DMS153 treated with DMSO at 0.1 percent for 48 hours (cell line): ENCODE results near the gene CD93.

Source experiments
- DNase-seq: peaks from one replicate; lab custom pipeline; 2025; ENCODE audit not compliant: unreplicated experiment; lab: John Stamatoyannopoulos, UW

Gene CD93

DNA sequence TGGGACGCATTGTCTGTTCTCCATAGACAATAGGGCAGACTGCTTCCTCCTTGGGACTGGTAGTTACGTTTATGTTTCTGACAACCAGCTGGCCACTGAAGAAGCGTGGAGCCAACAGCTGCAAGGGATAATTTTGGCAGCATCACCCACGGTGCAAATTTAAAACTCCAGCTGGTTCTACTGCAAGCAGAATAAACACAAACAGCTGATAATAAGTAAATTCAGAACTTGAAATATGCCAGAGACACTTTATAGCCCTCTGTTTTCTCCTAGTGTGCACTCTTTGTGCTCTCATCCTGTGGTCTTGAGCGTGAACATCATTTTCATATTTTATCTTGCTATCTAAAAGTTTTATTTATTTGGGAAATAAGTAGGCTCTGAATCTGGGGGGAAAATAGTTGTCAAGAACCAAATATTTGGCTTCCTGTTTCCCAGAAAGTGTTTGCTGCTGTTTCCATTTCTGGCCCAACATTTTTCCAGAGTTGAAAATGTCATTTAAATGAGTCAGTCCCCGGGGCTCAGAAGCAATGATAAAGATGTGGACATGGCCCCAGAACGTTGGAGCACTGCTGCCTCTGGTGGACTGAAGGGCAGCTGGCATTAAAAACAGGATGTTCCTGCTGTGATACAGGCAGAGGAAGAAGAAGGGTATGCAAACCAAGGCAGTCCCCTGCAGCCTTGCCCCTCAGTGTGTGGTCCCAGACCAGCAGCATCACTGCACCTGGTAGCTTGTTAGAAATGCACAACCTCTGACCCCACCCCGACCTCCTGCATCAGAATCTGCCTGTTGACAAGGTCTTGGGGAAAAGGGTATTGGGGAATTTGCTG lies 24.2 kb downstream of the CD93 start:
- DNase-seq: no peak

DNA sequence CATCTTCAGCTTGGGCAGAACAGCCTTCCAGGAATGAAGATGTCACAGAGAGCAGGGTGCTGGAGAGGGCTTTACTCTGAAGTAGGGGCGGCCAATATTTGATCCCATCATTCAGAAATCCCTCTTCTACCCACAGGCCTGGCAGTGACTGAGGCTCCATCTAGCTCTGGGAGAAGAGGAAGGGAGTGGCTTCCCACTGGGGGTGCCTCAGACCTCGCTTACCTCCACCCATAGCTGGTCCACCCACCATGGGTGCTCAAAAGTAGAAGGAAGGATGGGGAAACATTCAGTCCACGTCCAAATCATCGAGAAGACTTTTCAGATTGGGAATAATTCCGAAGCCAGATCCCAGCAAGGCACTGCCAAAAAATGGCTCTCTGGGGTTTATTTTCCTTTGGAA lies 24.9 kb downstream of the CD93 start:
- no peak for DNase-seq

DNA sequence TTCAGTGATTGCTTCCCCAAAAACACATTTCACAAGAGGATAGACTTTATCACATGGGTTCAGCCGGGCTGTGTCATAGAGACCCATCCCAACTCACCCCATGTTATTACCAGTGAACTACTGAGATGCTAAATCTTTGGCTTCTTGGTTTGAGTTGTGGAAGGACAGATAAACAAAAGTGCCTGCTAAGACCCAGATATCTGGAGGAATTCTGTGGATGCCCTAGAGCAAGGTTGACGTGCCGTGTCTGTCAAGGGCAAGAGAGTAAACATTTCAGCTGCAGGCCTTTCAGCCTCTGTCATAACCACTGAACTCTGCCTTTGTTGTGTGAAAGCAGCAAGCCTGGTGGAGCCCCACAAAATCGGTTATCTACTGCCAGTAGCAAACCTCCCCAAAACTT lies 25.5 kb downstream of the CD93 start:
- DNase-seq: no peak

DNA sequence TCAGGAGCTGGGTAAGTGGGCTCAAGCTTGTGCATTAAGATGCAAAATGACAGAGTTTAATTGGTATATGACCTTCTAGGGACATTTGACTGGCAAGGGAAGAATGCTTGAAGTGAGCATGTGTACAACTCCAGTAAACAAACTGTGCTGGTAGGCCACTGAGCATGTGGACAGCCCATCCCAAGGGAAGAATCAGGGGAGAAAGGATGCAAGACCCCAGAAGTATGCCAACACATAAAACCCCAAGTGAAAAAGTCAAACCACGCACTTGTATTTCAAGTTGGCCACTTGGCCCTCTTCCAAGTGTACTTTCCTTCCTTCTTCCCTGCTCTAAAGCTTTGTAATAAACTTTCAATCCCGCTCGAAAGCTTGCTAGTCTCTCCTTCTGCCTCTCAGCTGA lies 26.3 kb downstream of the CD93 start:
- no peak for DNase-seq

DNA sequence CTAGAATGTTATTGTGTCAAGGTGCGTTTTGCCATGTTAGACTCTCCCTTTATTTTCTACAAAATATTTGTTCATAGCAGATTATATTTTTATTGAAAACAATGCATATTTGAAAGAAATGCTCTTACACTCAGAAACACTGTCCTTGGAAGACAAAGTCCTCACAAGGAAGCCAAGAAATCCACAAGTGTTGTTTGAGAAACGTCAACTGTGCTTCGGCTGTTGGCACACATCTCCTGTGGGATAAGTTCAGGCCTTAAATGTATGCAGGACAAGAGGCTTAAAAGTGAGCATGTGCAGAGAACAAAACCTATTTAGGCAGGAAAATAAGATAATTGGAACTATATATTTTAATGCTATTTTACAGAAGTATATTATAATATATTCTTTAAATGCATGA lies 27.1 kb downstream of the CD93 start:
- DNase-seq: no peak

DNA sequence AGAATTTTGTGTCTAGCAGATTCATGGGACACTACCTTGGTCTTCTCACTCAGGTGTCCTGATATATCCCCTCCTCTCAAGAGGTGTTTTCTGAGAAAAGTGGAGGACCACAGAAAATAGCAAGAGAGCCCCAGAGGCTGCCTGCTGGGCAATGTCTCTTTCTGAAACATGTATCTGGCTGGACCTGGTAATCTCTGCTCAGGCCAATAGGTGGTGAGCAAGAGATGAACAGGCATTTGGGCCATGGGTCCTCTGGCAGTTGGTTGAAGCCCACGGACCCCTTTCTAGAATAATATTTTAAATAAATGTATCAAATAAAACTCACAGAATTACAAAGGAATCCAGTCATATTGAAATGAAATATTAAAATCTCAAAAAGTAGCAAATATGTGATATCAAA lies 27.9 kb downstream of the CD93 start:
- no peak for DNase-seq

DNA sequence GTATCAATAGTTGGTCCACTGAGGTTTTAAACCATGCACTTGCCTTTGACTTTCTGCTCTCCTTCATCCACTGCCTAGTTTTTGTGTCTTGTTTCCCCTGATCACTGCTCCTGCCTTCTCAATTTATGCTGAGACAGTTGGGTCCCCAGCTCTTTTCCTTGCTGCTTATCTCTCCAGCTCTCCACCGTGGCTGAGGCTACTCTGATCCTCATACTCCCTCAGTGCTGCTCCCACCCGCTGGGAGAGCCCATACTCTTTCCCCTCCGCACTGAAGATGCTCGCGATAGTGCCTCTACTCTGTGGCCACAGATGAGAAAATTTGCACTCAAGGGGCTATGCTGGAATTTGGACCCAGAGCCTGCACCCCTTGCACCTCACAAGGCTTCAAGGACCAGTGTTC lies 33.2 kb downstream of the CD93 start:
- no peak for DNase-seq

DNA sequence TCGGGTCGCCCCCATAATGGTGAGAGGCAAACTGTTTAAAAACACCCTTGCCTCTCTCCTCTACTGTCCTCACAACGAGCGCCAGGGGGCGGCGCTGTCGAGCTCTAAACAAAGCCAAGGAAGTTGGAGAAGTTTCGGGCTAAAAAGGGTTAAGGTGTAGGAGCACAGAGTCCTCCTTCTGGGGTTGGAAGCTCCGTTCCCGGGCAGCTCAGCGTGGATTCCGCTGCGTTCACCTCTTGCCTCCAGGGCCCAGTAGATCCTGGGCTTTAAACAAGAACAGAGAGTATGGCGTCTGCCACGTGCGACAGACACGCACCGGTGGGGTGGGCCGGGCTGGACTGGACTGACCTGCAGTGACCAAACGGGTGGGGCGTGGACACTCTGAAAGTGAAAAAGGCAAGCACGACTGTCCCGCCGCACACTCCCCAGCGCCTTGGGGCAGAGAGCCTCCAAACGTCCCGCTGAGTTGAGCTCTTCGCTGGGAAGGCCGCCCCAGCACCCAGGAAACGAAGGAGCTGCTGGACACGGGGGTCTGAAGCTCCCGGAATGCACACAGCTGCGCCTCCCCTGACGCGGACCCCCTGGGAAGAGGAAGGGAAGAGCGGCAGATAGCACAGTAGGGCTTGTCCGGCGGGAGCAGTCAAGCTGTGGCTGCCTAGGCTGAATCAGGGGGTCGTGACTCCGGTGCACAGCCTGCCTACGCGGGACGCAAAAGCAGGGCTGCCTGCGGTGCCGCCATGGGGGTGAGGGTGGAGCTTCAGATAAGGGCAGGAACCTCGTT lies 35.1 kb downstream of the CD93 start:
- no peak for DNase-seq

DNA sequence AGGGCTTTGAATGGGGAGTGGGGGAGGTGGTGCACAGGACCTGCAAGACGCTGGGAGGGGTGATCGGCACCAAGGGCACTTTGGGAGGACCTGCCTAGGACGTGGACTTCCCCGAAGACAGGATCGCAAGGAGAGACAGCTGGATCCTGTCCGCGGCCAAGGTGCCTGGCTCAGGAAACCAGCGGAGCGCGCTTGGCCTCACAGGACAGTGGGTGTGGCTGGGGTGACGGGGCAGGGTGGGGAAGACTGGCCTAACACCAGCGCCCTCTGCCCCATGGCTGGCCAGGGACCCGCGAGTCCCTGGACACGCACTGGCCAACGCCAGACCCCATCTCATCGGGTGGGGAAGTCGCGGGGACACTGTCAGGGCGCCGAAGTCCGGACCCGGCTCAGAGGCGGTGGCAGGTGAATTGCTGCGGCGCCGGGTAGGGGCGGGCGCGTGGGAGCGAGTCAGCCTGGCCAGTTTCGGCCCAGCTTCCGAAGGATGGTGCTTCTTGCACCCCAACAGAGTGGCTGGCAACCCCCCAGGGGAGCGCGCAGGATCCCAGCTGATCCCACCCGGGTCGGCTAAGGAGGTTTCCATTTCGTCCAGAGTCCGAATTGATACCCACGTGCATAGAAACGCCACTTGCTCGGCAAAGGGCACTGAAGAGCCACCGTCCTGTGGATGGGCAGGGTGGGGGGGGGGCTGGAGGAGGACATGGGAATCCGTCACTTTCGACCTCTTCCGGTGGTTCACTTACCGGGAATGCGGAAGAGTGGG lies 35.9 kb downstream of the CD93 start:
- DNase-seq: no peak

DNA sequence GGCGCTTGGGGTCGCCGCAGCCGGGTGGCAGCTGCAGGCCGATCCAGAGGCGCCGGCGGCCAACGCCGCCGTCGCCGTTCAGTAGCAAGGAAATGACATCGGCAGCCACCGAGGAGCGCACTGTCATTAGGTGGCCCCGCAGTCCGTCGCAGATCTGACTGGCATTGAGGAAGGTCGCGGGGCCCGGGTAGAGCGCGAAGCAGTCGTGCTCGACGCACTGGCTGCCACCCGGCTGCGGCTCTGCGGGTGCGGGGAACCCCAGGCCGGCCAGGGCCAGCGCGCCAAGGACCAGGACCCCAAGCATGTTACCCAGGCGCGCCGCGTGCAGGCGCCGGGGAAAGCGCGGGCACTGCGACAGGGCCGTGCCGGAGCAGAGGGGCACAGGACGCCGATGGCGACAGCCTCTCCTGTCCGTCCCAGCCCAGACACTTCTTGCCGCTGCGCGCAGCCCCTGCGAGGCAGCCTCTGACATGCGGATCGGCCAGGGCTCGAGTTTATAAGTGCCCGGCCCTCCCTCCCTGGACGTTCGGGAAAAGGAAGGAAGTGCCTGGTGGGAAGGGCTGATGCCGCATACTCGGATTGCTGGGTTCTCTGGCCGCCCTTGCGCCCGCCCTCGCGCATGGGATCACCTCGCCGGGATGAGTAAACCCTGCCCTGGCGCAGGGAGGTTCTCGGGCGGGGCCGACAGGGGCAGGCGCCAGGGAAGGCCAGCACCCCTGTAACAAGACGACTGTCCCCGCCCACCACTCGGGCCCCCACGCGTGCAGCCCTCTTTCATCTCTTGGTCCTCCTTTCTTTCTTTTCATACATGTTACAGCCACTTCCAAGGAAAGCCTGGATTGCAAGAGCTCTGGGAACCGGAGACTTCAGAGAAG lies 36.7 kb downstream of the CD93 start, which contains the start of gene THBD:
THBD (minus strand) TSS at position 472 of the 875 bp plus-strand sequence; CDS start at position 304, 168 bp downstream.
- DNase-seq: peak; percentile 12

DNA sequence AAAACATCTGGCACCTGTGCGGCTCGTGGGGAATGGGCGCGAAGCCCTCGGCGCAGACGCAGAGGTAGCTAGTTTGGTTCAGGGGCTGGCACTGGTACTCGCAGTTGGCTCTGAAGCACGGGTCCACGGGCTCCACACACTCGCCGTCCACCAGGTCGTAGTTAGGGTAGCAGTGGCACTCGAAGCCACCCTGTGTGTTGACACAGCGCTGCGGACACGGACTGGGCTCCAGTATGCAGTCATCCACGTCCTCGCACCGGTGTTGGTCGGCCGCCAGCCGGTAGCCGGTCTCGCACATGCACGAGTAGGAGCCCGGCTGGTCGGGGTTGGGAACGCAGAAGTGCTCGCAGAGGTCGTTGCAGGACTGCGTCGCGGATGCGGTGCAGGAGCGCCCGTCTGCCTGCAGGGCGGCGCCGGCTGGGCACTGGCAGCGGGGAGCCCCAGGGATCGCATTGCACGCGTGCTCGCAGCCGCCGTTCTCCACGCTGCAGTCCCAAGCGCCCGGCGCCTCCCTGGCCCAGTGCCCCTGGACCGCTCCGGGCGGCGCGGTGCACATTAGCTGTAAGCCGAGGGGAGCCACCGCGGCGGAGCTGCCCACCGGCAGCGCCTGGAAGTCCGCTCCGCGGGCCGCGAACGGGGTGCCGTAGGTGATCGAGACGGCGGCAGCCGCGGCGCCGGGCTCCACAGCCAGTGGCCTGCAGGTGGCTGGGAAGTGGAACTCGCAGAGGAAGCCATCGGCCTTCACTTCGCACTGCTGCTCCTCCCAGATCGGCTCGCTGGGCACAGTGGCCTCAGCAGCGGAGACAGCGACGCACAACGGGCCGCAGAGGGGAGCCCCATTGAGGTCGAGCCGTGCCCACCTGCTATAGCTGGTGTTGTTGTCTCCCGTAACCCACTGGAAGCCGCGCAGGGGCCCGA lies 37.6 kb downstream of the CD93 start:
- DNase-seq: peak; percentile 42

DNA sequence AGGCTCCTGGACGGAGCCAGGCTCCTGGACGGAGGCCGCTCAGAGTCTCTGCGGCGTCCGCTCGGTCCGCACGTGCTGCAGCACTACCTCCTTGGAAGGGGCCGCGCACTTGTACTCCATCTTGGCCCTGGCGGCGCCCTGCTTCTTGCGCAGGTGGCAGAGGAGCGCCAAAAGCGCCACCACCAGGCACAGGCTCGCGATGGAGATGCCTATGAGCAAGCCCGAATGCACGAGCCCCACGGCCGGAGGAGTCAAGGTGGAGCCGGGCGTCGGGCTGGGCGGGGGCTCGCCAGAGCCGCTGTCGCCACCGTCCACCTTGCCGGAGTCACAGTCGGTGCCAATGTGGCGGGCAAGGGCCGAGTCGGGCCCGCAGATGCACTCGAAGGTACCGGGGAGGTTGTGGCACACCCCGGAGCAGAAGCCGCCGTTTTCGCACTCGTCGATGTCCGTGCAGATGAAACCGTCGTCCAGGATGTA lies 38.3 kb downstream of the CD93 start:
- DNase-seq: no peak

DNA sequence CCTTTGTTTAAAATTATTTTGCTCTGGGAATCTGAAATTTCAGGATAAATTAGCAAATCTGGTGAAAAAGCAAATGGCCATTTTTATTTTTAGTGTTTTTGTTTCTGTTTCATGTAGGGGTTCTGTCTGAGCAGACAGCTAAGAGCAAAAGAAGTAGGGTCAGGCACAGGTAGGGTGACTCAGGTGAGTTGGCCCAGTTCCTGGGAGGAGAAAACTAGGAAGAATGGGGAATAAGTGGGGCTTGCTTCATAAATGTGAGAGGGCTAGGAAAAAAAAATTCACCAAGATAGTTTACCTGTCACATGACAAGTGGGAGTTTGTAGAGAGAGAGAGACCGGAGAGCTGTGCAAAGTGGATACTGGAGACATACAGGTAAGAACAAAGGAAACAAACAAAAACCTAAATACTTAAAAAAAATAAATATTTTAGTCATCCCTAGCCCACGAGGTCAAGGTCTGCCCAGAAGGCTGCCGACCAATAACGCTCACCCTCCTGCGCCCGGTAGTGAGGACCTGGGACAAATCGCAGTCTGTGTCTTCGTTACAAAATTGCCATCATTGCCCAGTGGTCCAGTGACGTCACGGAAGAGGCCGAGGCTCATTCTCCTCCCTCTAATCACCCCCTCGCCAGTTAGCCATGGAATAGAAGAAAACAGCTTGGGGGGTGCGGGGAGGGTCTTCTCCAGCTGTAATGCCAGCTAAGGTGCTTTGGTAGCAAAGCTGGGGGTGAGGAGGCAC lies 39.0 kb downstream of the CD93 start:
- no peak for DNase-seq

DNA sequence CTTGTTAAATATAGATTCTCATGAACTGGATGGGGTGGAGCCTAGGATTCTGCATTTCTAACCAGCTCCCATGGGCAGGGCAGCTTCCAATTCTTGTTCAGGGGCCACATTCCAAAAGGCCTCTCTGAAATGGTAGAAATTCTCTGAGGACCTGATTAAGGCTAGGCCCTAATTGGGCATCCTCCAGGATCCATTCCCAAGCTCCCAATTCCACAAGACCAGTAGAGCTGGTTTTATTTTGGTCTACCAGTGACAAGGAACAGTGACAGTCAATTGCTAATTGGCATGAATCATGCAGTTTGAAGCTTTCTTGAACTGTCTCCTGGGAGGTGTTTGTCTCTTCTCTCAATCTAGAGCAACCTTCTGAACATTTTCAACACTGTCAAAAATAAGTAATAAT lies 39.7 kb downstream of the CD93 start:
- no peak for DNase-seq

DNA sequence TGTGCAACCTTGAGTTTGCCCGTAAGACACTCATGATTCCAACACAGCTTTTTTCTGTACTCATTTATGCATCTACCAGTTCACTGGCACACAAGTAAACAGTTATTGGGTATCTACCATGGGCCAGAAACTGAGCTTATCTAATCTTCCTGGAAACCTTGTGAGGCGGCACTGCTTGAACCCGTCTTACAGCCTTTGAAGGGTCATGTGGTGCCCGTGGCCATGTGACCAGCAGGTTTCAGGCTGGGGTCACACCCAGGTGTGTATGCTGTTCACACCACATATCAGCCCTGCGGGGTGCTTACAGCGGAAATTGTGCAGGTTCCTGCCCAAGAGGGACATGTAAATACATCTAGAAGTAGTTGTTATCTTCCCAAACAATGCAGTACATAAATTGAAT lies 42.7 kb downstream of the CD93 start:
- DNase-seq: no peak

DNA sequence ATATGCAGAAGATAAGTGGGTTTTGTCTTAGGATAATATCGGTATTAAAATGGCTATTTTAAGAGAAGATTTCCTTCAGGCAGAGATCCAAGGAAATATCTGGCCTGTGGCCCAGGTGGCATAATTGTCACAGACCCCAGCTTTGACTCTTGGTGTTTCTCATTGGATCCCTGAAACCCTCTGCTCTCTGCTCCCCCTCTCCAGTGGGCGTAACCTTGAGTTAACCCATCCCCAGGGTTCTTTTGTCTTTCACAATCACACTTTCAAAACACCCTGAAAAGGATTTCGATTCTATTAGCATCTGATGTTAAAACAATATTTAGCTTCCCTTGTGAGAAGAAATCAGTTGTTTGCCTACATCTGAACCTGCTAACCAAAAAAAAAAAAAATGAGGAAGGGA lies 43.9 kb downstream of the CD93 start:
- no peak for DNase-seq

DNA sequence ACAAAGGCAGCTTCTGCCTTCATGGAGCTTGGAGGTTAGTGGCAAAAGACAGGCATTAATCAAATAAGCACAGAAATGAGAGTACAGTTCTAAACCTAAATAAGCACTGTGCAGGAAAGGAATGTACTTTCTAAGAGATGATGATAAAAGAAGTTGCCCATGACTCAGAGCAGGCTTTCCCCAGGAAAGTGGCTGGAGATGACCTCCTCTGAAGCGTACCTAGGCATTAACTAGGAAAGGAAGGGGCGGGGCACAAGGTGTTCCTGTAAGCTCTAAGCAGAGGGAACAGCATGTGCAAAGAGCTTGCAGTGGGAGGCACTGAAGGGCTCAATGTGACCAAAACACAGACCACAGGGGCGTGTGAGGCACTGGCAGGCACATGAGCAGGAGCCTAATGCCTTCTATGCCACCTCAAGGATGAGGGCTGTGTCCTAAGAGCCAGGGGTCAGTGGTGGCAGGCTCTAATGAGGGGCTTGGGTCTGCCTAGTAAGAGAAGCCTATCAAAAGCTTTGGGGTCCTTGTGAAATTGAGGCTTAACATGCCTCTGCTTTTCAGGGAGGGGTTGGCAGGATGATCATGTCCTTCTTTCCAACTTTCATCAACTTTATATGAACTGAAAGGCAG lies 46.1 kb downstream of the CD93 start:
- no peak for DNase-seq

DNA sequence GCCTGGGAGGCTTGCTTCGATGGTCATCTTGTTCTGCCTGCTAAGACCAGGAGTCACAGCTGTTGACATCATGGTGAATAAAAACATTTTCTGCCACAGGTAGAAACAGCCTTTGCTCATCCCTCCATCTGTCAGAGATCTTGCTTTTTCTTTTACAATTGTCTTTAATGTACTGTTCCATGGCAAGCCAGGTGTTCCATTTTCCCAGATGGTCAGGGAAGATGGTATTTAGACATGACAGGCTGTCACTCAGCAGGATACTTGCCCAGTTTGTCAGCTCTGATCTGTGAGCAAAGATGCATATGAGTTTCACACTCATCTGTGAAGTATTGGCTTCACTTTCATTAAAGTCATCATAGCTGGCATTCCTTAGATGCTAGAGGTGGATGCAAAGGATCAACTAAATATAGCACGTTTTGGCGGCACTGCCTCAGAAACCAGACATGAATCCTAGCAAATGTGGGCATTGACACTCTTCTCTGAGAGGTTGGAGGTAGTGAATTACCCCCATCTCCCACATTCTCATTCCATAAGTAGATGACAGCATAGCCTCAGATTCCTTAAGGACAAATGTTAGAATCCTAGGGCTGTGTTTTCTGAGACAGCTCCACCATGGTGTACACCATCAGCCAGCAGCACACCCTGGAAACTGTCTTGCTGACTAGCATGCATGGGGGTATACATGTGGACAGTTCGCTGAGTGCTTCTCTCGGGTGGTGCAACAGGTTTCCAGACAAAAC lies 46.8 kb downstream of the CD93 start:
- no peak for DNase-seq
